ENCODE data around the gene ILF2.
"Not testable (repeated sequence)": the region's sequence is repeated elsewhere in the genome, so short reads cannot be mapped to it uniquely, and the experiment has no call there.

The ILF2 gene

DNA sequence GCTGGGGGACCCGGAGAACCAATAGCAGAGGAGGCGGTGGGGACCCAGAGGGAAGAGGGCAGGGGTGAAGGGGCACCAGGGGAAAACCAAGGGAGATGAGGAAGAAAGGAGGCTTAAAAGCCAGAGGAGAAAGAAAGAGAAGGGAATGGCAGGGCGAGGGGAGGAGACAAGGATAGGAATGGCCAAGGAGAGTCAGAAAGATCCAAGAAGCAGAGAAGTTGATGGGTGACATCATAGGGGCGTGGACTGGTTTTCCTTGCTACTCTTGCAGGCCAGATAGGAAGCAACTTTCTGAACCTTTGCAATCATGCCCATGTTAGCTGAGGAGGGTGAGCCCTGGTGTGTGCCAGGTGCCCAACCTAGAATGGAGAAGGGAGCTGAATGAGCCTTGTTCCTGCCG is 13.1 kb upstream of the ILF2 start:
- DNase-seq = no peak
- intact Hi-C loops (cut with DNase I) = loop anchor here (5.0 to 10.0 kb wide), 2 partner anchors 61 to 298 kb away; no protein-coding TSS in a partner anchor

DNA sequence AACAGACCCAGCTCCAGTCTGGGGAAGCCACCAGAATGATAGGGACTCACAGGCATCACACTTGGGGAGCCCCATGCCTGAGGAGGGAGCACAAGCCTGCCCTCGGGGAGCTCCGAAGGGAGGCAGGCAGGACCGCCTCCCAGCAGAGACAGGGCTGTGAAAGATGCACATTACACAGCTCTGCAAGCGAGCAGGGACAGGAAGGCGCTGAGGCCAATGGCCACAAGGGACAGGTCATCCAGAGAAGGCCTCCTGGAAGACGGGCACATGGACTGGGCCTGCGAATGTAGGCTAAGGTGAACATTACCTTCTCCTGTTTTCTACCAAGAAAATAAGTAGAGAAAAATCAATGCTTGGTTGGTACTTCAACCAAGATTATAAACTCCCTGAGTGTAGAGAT is 11.9 kb upstream of the ILF2 start:
- intact Hi-C loops (cut with DNase I) = loop anchor here (5.0 to 10.0 kb wide), 2 partner anchors 62 to 300 kb away; no protein-coding TSS in a partner anchor
- no peak for DNase-seq

GRCh38 chr1:153680120-153680403 is 9.3 kb upstream of the ILF2 start:
- intact Hi-C loops (cut with DNase I) = loop anchor here (5.0 to 10.0 kb wide), 2 partner anchors 65 to 302 kb away; no protein-coding TSS in a partner anchor

GRCh38 chr1:153679337-153680119 is 8.7 kb upstream of the ILF2 start:
- peak in 1 of 42 donors; percentile 31 for DNase-seq
- intact Hi-C loops (cut with DNase I) = loop anchor here (5.0 to 10.0 kb wide), 2 partner anchors 65 to 303 kb away; no protein-coding TSS in a partner anchor

More at GRCh38 chr1:153680120-153680403, 9.3 kb upstream of the ILF2 start:
- no peak for DNase-seq

DNA sequence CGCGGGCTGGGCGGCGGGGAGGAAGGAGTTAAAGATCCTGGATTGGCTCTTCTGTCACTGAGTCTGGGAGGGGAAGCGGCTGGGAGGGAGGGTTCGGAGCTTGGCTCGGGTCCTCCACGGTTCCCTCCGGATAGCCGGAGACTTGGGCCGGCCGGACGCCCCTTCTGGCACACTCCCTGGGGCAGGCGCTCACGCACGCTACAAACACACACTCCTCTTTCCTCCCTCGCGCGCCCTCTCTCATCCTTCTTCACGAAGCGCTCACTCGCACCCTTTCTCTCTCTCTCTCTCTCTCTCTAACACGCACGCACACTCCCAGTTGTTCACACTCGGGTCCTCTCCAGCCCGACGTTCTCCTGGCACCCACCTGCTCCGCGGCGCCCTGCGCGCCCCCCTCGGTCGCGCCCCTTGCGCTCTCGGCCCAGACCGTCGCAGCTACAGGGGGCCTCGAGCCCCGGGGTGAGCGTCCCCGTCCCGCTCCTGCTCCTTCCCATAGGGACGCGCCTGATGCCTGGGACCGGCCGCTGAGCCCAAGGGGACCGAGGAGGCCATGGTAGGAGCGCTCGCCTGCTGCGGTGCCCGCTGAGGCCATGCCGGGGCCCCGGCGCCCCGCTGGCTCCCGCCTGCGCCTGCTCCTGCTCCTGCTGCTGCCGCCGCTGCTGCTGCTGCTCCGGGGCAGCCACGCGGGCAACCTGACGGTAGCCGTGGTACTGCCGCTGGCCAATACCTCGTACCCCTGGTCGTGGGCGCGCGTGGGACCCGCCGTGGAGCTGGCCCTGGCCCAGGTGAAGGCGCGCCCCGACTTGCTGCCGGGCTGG is 7.9 kb upstream of the ILF2 start, which contains the start of gene NPR1:
NPR1 (plus strand) TSS at position 170 of the 818 bp plus-strand sequence; CDS start at position 591, 421 bp downstream.
- peak in 32 of 42 donors; percentile 10 to 69 (median 36) for DNase-seq

GRCh38 chr1:153677718-153678518 is 7.1 kb upstream of the ILF2 start:
- intact Hi-C loops (cut with DNase I) = no loop called here
- peak in 41 of 42 donors; percentile 25 to 82 (median 58) for DNase-seq

More for the DNA sequence above, 7.9 kb upstream of the ILF2 start, which contains the start of gene NPR1:
- intact Hi-C loops (cut with DNase I) = no loop called here

GRCh38 chr1:153673511-153673910 is 2.7 kb upstream of the ILF2 start:
- intact Hi-C loops (cut with DNase I) = no loop called here
- DNase-seq = no peak

DNA sequence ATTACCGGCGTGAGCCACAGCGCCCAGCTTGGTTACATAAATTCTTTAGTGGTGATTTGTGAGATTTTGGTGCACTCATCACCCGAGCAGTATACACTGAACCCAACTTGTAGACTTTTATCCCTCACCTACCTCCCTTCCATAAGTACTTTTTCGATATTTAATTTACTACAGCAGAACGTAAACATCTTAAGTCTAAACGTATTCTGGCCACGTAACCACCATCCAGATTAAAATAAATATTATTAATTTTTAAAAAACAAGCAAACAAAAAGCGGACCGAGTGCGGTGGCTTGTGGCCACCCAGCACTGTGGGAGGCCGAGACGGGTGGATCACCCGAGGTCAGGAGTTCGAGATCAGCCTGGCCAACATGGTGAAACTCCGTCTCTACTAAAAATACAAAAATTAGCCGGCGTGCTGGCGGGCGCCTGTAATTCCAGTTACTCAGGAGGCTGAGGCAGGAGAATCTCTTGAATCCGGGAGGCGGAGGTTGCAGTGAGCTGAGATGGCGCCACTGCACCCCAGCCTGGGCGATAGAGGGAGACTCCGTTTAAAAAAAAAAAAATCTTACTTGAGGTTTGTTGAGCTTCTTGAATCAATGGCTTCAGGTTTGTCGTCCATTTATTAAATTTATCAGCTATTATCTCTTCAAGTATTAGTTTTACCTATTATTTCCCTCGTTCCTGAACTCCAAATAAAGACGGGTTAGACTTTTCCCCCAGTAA is 998 bp upstream of the ILF2 start:
- intact Hi-C loops (cut with DNase I) = loop anchor here (2.0 kb wide), 1 partner anchor 111 kb away; no protein-coding TSS in a partner anchor
- peak in 33 of 42 donors; percentile 18 to 74 (median 35) for DNase-seq

GRCh38 chr1:153670257-153670858 is 435 bp downstream of the ILF2 start:
- intact Hi-C loops (cut with DNase I) = loop anchor here (2.0 kb wide), 1 partner anchor 112 kb away; no protein-coding TSS in a partner anchor
- DNase-seq = peak in 3 of 42 donors; percentile 7 to 42 (median 31)

DNA sequence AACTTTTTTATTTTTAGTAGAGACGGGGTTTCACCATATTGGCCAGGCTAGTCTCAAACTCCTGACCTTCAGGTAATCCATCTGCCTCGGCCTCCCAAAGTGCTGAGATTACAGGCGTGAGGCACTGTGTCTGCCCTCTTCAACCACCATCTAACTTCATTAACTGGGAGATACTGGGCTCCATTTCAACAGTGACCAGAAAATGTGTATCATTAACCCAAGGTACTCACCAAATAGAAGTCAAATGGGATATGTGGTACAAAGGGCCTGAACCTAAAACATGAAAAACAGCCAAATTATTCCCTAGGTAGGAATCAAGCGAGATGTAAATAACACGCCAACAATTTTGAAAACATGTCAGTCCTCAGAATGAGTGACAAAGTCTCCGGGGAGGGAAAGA is 1.2 kb downstream of the ILF2 start:
- no peak for DNase-seq
- intact Hi-C loops (cut with DNase I) = loop anchor here (2.0 kb wide), 1 partner anchor 113 kb away; no protein-coding TSS in a partner anchor

DNA sequence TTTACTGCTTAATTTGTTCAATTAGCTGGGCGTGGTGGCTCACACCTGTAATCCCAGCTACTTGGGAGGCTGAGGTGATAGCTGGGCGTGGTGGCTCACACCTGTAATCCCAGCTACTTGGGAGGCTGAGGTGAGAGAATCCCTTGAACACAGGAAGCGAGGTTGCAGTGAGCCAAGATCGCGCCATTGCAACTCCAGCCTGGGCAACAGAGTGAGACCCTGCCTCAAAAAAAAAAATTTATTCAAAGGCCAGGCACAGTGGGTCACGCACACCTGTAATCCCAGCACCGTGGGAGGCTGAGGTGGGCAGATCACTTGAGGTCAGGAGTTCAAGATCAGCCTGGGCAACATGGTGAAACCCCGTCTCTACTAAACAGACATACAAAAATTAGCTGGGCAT is 2.1 kb downstream of the ILF2 start:
- intact Hi-C loops (cut with DNase I); DNase-seq: not testable (repeated sequence)

DNA sequence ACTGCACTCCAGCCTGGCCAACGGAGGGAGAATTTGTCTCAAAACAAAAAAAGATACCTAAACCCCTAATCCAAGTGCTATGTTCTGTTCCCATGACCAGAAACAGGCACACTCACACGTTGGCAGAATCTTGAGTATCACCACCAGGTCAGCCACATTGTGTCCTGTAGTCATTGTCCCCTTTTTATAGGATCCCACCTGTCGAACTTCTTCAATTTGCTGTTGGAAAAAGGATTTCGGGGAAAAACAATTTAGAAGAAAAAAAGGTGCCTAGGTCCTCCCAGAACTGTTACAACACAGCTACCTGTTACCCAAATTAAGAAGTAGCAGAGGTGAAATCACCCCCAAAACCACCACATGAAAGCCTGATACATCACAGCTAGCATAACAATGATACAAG is 3.4 kb downstream of the ILF2 start:
- DNase-seq = no peak
- intact Hi-C loops (cut with DNase I) = no loop called here

- intact Hi-C loops (cut with DNase I) = no loop called here
- DNase-seq = peak in 1 of 42 donors; percentile 0
Observed at GRCh38 chr1:153663211-153663610, 7.6 kb downstream of the ILF2 start.

- DNase-seq = no peak
- intact Hi-C loops (cut with DNase I) = no loop called here
Observed at GRCh38 chr1:153662269-153662668, 8.5 kb downstream of the ILF2 start.

- intact Hi-C loops (cut with DNase I) = no loop called here
- peak in 1 of 42 donors; percentile 9 for DNase-seq
Observed at GRCh38 chr1:153661111-153661708, 9.6 kb downstream of the ILF2 start.

DNA sequence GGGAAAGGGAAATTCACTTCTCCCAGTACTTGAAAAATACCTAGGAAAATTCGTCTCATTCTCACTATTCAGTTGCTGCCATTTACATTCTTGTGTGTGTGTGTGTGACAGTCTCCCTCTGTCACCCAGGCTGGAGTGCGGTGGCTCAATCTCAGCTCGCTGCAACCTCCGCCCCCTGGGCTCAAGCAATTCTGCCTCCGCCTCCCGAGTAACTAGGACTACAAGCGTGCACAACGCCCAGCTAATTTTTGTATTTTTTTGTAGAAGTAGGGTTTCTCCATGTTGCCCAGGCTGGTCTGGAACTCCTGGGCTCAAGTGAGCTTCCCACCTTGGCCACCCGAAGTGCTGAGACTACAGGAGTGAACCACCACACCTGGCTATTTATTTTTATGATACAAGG is 11.1 kb downstream of the ILF2 start:
- intact Hi-C loops (cut with DNase I) = no loop called here
- peak in 1 of 42 donors; percentile 29 for DNase-seq

GRCh38 chr1:153659175-153659534 is 11.6 kb downstream of the ILF2 start:
- intact Hi-C loops (cut with DNase I) = no loop called here
- no peak for DNase-seq

Measured in head of caudate nucleus (tissue), 42 donors.